IMR-90 (cell line): ENCODE results near the gene INAVA. TPM values are rescaled to one million over a fixed set of nuclear protein-coding genes. Genes with fewer than 3 reads are reported as not detected.

ENCODE experiments used
- ATAC-seq: fragments of 200-7000 bp; cut with Tn5 transposase; 2 replicates; pipeline ENCODE4 v1.9.1; 2020; ENCODE audit warnings: low read depth, mild to moderate bottlenecking, moderate library complexity
- BruUV-seq: library from RNA; stranded (reverse); fragments of 400-500 nt; replicated peaks from 2 replicates; lab custom pipeline; 2021; lab: Mats Ljungman, UMichigan
- CTCF ChIA-PET: fragments of 300-600 bp; formaldehyde crosslinking; extraction: SDS; loops from one replicate; lab custom pipeline; 2021; ENCODE audit warnings: antibody characterized with exemption; lab: Yijun Ruan, JAX
- POLR2A ChIA-PET: fragments of 300-600 bp; sonication (Branson Sonifier 250); formaldehyde crosslinking; loops from one replicate; lab custom pipeline; 2022; ENCODE audit warnings: antibody characterized with exemption; ENCODE audit not compliant: unreplicated experiment; lab: Charles Lee
- DNase-seq: peaks from one replicate; pipeline ENCODE4 v3.0.0; 2013
- H2AFZ ChIP-seq: replicated peaks from 2 replicates; pipeline ENCODE3; 2013; ENCODE audit warnings: low read length, mild to moderate bottlenecking; ENCODE audit not compliant: poor library complexity
- H2AK5ac ChIP-seq: 2 replicates; pipeline ENCODE4 v1.6.1; 2013; ENCODE audit warnings: low read depth, low read length, inconsistent platforms
- H2AK9ac ChIP-seq: replicated peaks from 2 replicates; pipeline ENCODE3; 2013; ENCODE audit warnings: mild to moderate bottlenecking, low read depth, low read length, moderate library complexity; ENCODE audit not compliant: poor library complexity
- H2BK120ac ChIP-seq: 2 replicates; pipeline ENCODE4 v1.6.1; 2013; ENCODE audit warnings: low read depth, low read length, inconsistent platforms
- H2BK15ac ChIP-seq: 3 replicates; pipeline ENCODE4 v1.6.1; 2013; ENCODE audit warnings: low read depth, low read length, inconsistent platforms
- H2BK20ac ChIP-seq: 2 replicates; pipeline ENCODE4 v1.6.1; 2013; ENCODE audit warnings: low read depth, mild to moderate bottlenecking, inconsistent platforms, low read length, moderate library complexity
- H2BK5ac ChIP-seq: 2 replicates; pipeline ENCODE4 v1.6.1; 2013; ENCODE audit warnings: mild to moderate bottlenecking, low read depth, low read length, inconsistent platforms; ENCODE audit not compliant: poor library complexity, severe bottlenecking
- H3K14ac ChIP-seq: replicated peaks from 2 replicates; pipeline ENCODE4 v1.6.1; 2013; ENCODE audit warnings: low read depth, low read length, inconsistent platforms
- H3K18ac ChIP-seq: 2 replicates; pipeline ENCODE4 v1.6.1; 2013; ENCODE audit warnings: low read depth, low read length, control low read depth
- H3K23ac ChIP-seq: 2 replicates; pipeline ENCODE4 v1.6.1; 2013; ENCODE audit warnings: low read depth, low read length, inconsistent platforms
- H3K27ac ChIP-seq: 2 replicates; pipeline ENCODE4 v1.5.1; 2013; ENCODE audit warnings: mild to moderate bottlenecking, control low read depth, low read length; ENCODE audit not compliant: insufficient read depth
- H3K27me3 ChIP-seq: 2 replicates; pipeline ENCODE4 v1.6.1; 2013; ENCODE audit warnings: low read length; ENCODE audit not compliant: control insufficient read depth, insufficient read depth
- H3K36me3 ChIP-seq: 2 replicates; pipeline ENCODE4 v1.6.1; 2013; ENCODE audit warnings: low read length, mixed read lengths; ENCODE audit not compliant: control insufficient read depth, insufficient read depth
- H3K4ac ChIP-seq: 2 replicates; pipeline ENCODE4 v1.6.1; 2013; ENCODE audit warnings: low read depth, low read length, inconsistent platforms
- H3K4me1 ChIP-seq: 2 replicates; pipeline ENCODE4 v1.6.1; 2013; ENCODE audit warnings: low read length, mixed read lengths; ENCODE audit not compliant: control insufficient read depth, insufficient read depth
- H3K4me2 ChIP-seq: 2 replicates; pipeline ENCODE4 v1.6.1; 2013; ENCODE audit warnings: low read depth, mild to moderate bottlenecking, control low read depth, low read length, moderate library complexity
- H3K4me3 ChIP-seq: 2 replicates; pipeline ENCODE4 v1.5.1; 2013; ENCODE audit warnings: low read depth, mild to moderate bottlenecking, control low read depth, low read length, moderate library complexity; ENCODE audit not compliant: insufficient read depth
- H3K56ac ChIP-seq: 2 replicates; pipeline ENCODE4 v1.6.1; 2013; ENCODE audit warnings: low read length, inconsistent platforms; ENCODE audit not compliant: insufficient read depth; ENCODE audit errors: extremely low read depth
- H3K79me1 ChIP-seq, 2 experiments: 2 replicates each; pipeline ENCODE4 v1.6.1; 2013; ENCODE audit warnings: low read length in 2 of 2, inconsistent platforms in 1 of 2, low read depth in 1 of 2
- H3K9ac ChIP-seq: 2 replicates; pipeline ENCODE4 v1.6.1; 2013; ENCODE audit warnings: low read depth, low read length, control low read depth
- H3K9me1 ChIP-seq: 2 replicates; pipeline ENCODE4 v1.6.1; 2013; ENCODE audit warnings: low read length, inconsistent platforms; ENCODE audit not compliant: insufficient read depth
- H3K9me3 ChIP-seq: 2 replicates; pipeline ENCODE4 v1.6.1; 2013; ENCODE audit warnings: low read length; ENCODE audit not compliant: control insufficient read depth, insufficient read depth
- H4K20me1 ChIP-seq: 2 replicates; pipeline ENCODE4 v1.6.1; 2013; ENCODE audit warnings: low read length, inconsistent platforms; ENCODE audit not compliant: insufficient read depth
- H4K5ac ChIP-seq: 2 replicates; pipeline ENCODE4 v1.6.1; 2013; ENCODE audit warnings: mild to moderate bottlenecking, low read depth, low read length, control low read depth
- H4K8ac ChIP-seq, 2 experiments: 2 replicates each; pipeline ENCODE4 v1.6.1; 2013; ENCODE audit warnings: low read depth in 2 of 2, low read length in 2 of 2, control low read depth in 1 of 2, inconsistent platforms in 1 of 2
- H4K91ac ChIP-seq: 2 replicates; pipeline ENCODE4 v1.6.1; 2013; ENCODE audit warnings: low read depth, low read length, inconsistent platforms; ENCODE audit not compliant: insufficient read depth
- CEBPB ChIP-seq: IDR thresholded peaks from 2 replicates; pipeline ENCODE4 v1.6.1; 2012; ENCODE audit warnings: low read depth, low read length, improper control_type of control experiment
- CHD1 ChIP-seq: IDR thresholded peaks from 2 replicates; pipeline ENCODE4 v1.6.1; 2012; ENCODE audit warnings: low read depth, low read length, improper control_type of control experiment
- CTCF ChIP-seq: conservative IDR thresholded peaks from 2 replicates; pipeline ENCODE4 v1.5.1; 2012; ENCODE audit warnings: mild to moderate bottlenecking, low read depth, low read length, improper control_type of control experiment
- ELK1 ChIP-seq: fragments of 150-350 bp; IDR thresholded peaks from 2 replicates; pipeline ENCODE4 v1.6.1; 2016; ENCODE audit warnings: low read depth, mild to moderate bottlenecking, low read length, moderate library complexity, borderline replicate concordance
- MAFK ChIP-seq: IDR thresholded peaks from 2 replicates; pipeline ENCODE4 v1.6.1; 2012; ENCODE audit warnings: low read depth, low read length, improper control_type of control experiment
- MAZ ChIP-seq: IDR thresholded peaks from 2 replicates; pipeline ENCODE4 v1.6.1; 2012; ENCODE audit warnings: low read depth, mild to moderate bottlenecking, low read length, improper control_type of control experiment, moderate library complexity, borderline replicate concordance
- MXI1 ChIP-seq: IDR thresholded peaks from 2 replicates; pipeline ENCODE4 v1.6.1; 2012; ENCODE audit warnings: low read depth, mild to moderate bottlenecking, low read length, moderate library complexity, borderline replicate concordance
- NFE2L2 ChIP-seq: fragments of 150-350 bp; IDR thresholded peaks from 2 replicates; pipeline ENCODE4 v1.6.1; 2016; ENCODE audit warnings: low read depth, mild to moderate bottlenecking, low read length
- POLR2A ChIP-seq: IDR thresholded peaks from 2 replicates; pipeline ENCODE4 v1.6.1; 2012; ENCODE audit warnings: mild to moderate bottlenecking, low read depth, low read length
- RAD21 ChIP-seq: IDR thresholded peaks from 2 replicates; pipeline ENCODE4 v1.6.1; 2012; ENCODE audit warnings: low read length, improper control_type of control experiment
- RCOR1 ChIP-seq: IDR thresholded peaks from 2 replicates; pipeline ENCODE4 v1.6.1; 2012; ENCODE audit warnings: mild to moderate bottlenecking, low read length, improper control_type of control experiment; ENCODE audit not compliant: insufficient replicate concordance
- RFX5 ChIP-seq: IDR thresholded peaks from 2 replicates; pipeline ENCODE4 v1.8.0; 2012; ENCODE audit warnings: low read depth, mild to moderate bottlenecking, low read length, moderate library complexity
- SMC3 ChIP-seq: fragments of 150-350 bp; IDR thresholded peaks from 2 replicates; pipeline ENCODE4 v1.6.1; 2016; ENCODE audit warnings: low read depth, mild to moderate bottlenecking, antibody characterized with exemption, low read length, moderate library complexity
- USF2 ChIP-seq: fragments of 150-350 bp; IDR thresholded peaks from 2 replicates; pipeline ENCODE4 v1.6.1; 2017; ENCODE audit warnings: mild to moderate bottlenecking, antibody characterized with exemption, low read length, low read depth
- WGBS, 2 experiments: methylation state at CpG; one replicate each; pipeline versions ENCODE4 v1.1.5 to v1.1.7; 2013; ENCODE audit warnings: missing lambda C conversion rate in 2 of 2; ENCODE audit not compliant: insufficient read length in 1 of 2; ENCODE audit errors: extremely low coverage in 2 of 2; 5-methylcytosine and 5-hydroxymethylcytosine counted together
- dilution Hi-C: fragments of 300-500 bp; cut with HindIII; formaldehyde crosslinking; loops from one replicate; pipeline ENCODE4 v1.14.3; 2018; ENCODE audit warnings: low sequenced_read_pairs; ENCODE audit not compliant: unreplicated experiment
- in situ Hi-C: fragments of 300-500 bp; cut with MboI; formaldehyde crosslinking; loops from 3 replicates; pipeline ENCODE4 v1.14.3; 2019; ENCODE audit warnings: low sequenced_read_pairs, inconsistent platforms, mixed read lengths
- intact Hi-C: fragments of 100-400 bp; cut with micrococcal nuclease; formaldehyde crosslinking; loops from 2 replicates; pipeline ENCODE4 v1.10.0; 2022
- polyA plus RNA-seq, 3 experiments: library from polyadenylated mRNA; depleted of rRNA; stranded (reverse); fragments of >200 nt; gene quantifications; 2 replicates each; pipeline ENCODE4 v1.2.3, GENCODE V29; 2012; ENCODE audit warnings: low replicate concordance in 1 of 3
- total RNA-seq: library from RNA; depleted of rRNA; stranded (reverse); fragments of >200 nt; gene quantifications from 2 replicates; pipeline ENCODE4 v1.2.3, GENCODE V29; 2012

Gene INAVA
- total and polyA plus RNA-seq, 2 of the 4 experiments (the other 2 are of a cell fraction): under 0.01 to 0.07 TPM

GRCh38 chr1:200890027-200890426 is 4.7 kb upstream of the INAVA start:
- H3K9me1 ChIP-seq: no peaks in the 10 kb centered on the region
- H3K27ac ChIP-seq: no peak overlapping the region
- no peaks in the 10 kb centered on the region for H3K36me3 ChIP-seq
- H2BK120ac ChIP-seq: no peak overlapping the region
- H4K5ac ChIP-seq: no peak overlapping the region
- H3K4me3 ChIP-seq: no peak overlapping the region
- H3K56ac ChIP-seq: no peak overlapping the region
- H2AFZ ChIP-seq: no peak overlapping the region
- no TSS peak for BruUV-seq
- no peak overlapping the region for H2AK5ac ChIP-seq
- H4K8ac ChIP-seq: no peak overlapping the region
- no peak overlapping the region for H2AK9ac ChIP-seq
- H3K23ac ChIP-seq: no peak overlapping the region
- POLR2A ChIA-PET: no interaction called here
- no peak overlapping the region for H3K4ac ChIP-seq
- H3K14ac ChIP-seq: no peak overlapping the region
- no peaks in the 10 kb centered on the region for H3K79me1 ChIP-seq
- no peaks in the 10 kb centered on the region for H3K9me3 ChIP-seq
- dilution Hi-C loops: no loop called here
- H3K9ac ChIP-seq: no peak overlapping the region
- no peak overlapping the region for H2BK20ac ChIP-seq
- intact Hi-C loops: no loop called here
- H2BK15ac ChIP-seq: no peak overlapping the region
- in situ Hi-C loops: no loop called here
- H4K91ac ChIP-seq: no peak overlapping the region
- 78% methylated on average over 6 of the region's 15 CpGs; no CpG with 5 or more reads in 1 of the 2 experiments for WGBS, 2 experiments
- ATAC-seq: no peak
- CTCF ChIA-PET: interaction anchor here (0.6 kb wide), 1 partner anchor 16 kb away, joined by 4 read pairs; no protein-coding TSS in a partner anchor
- no peak overlapping the region for H3K4me2 ChIP-seq
- no peak overlapping the region for H3K18ac ChIP-seq
- peaks cover 58% of the 10 kb centered on the region for H3K27me3 ChIP-seq
- H4K20me1 ChIP-seq: no peaks in the 10 kb centered on the region
- DNase-seq: no peak
- H2BK5ac ChIP-seq: no peak overlapping the region
- H3K4me1 ChIP-seq: peaks cover 3% of the 10 kb centered on the region; the same call in 1 of the 2 replicates
- TF ChIP-seq MAZ: no peak
- no peak for TF ChIP-seq POLR2A
- TF ChIP-seq RAD21: no peak
- TF ChIP-seq USF2: no peak
- TF ChIP-seq RFX5: no peak
- no peak for TF ChIP-seq CHD1
- TF ChIP-seq SMC3: no peak
- TF ChIP-seq RCOR1: no peak
- TF ChIP-seq CEBPB: no peak
- TF ChIP-seq ELK1: no peak
- TF ChIP-seq NFE2L2: no peak
- no peak for TF ChIP-seq MXI1
- TF ChIP-seq CTCF: no peak
- no peak for TF ChIP-seq MAFK
